Vagina (tissue), 2 donors: Measurements from ENCODE around the gene TRMT5. TPM values are rescaled to one million over a fixed set of nuclear protein-coding genes. Genes with fewer than 3 reads are reported as not detected.

ENCODE experiments used
- DNase-seq, 2 donors: peaks; one replicate each; pipeline ENCODE4 v3.0.0-alpha.2; 2017; ENCODE audit errors: extremely low spot score in 2 of 2
- H3K27ac ChIP-seq: fragments of 200-600 bp; sonication (generic); one replicate; pipeline ENCODE4 v1.5.1; 2019
- H3K27me3 ChIP-seq: fragments of 200-600 bp; sonication (generic); one replicate; pipeline ENCODE4 v1.5.1; 2019
- H3K36me3 ChIP-seq, 2 donors: fragments of 200-600 bp; sonication (generic); one replicate each; pipeline ENCODE4 v1.5.1; 2017 to 2019
- H3K4me1 ChIP-seq: fragments of 200-600 bp; sonication (generic); one replicate; pipeline ENCODE4 v1.5.1; 2019
- H3K4me3 ChIP-seq, 2 donors: fragments of 200-600 bp; sonication (generic); 1 replicate in 1 of 2; 2 replicates in 1 of 2; pipeline ENCODE4 v1.5.1; 2016 to 2019
- H3K9me3 ChIP-seq: fragments of 200-600 bp; sonication (generic); one replicate; pipeline ENCODE4 v1.5.1; 2019
- CTCF ChIP-seq, 3 experiments: fragments of 450-650 bp in 2 of 3; fragments of 200-600 bp in 1 of 3; sonication (generic) in 1 of 3; IDR thresholded peaks; one replicate each; pipeline ENCODE4 v1.5.1; 2017 to 2019; ENCODE audit warnings: antibody characterized with exemption in 3 of 3, mild to moderate bottlenecking in 2 of 3, moderate library complexity in 2 of 3
- POLR2A ChIP-seq, 2 donors: fragments of 450-650 bp; IDR thresholded peaks; one replicate each; pipeline ENCODE4 v1.6.1; 2017; ENCODE audit warnings: antibody characterized with exemption in 2 of 2, mild to moderate bottlenecking in 2 of 2, moderate library complexity in 2 of 2
- POLR2AphosphoS5 ChIP-seq, 2 donors: sonication (generic); formaldehyde crosslinking; IDR thresholded peaks; one replicate each; pipeline ENCODE4 v1.9.0; 2017; ENCODE audit warnings: antibody characterized with exemption in 2 of 2, mild to moderate bottlenecking in 2 of 2, low read depth in 1 of 2; ENCODE audit not compliant: insufficient read depth in 1 of 2
- intact Hi-C: fragments of 100-400 bp; cut with DNase I; formaldehyde crosslinking; loops from one replicate; pipeline ENCODE4 v1.15.1; 2023
- total RNA-seq: library from RNA; depleted of rRNA; stranded (reverse); fragments of >200 nt; gene quantifications from one replicate; pipeline ENCODE4 v1.2.3, GENCODE V29; 2016

The TRMT5 gene
- total RNA-seq, 1 donor from 2014 or later: 2.9 TPM

- Histone ChIP-seq H3K4me3 (no peak overlapping the region), H3K4me1 (peaks cover 35% of the 10 kb centered on the region), H3K27ac (no peak overlapping the region), H3K27me3 (no peaks in the 10 kb centered on the region), H3K36me3 (no peaks in the 10 kb centered on the region), H3K9me3 (no peaks in the 10 kb centered on the region)
- intact Hi-C loops: no loop called here
- TF ChIP-seq CTCF (IDR thresholded peaks at IDR 0.05) (no peak), POLR2AphosphoS5 (IDR thresholded peaks at IDR 0.05; ENCODE audit: insufficient read depth in 1 of 2, low read depth in 1 of 2) (no peak), POLR2A (IDR thresholded peaks at IDR 0.05) (no peak)
- no peak for DNase-seq
Observed at GRCh38 chr14:60984196-60984595, 3.3 kb upstream of the TRMT5 start.

GRCh38 chr14:60981633-60982455, 965 bp upstream of the TRMT5 start:
- H3K27ac ChIP-seq: peak overlapping the region; percentile 77
- H3K4me1 ChIP-seq: peaks cover 35% of the 10 kb centered on the region
- no peak for DNase-seq
- no peaks in the 10 kb centered on the region for H3K27me3 ChIP-seq
- intact Hi-C loops: no loop called here
- H3K9me3 ChIP-seq: no peaks in the 10 kb centered on the region
- H3K4me3 ChIP-seq: peak overlapping the region; percentile 64 to 77
- TF ChIP-seq POLR2A (IDR thresholded peaks at IDR 0.05): no peak
- H3K36me3 ChIP-seq: no peaks in the 10 kb centered on the region

GRCh38 chr14:60977847-60978246, 3.0 kb downstream of the TRMT5 start:
- intact Hi-C loops: no loop called here
- no peak overlapping the region for H3K4me3 ChIP-seq
- no peak for DNase-seq
- H3K27me3 ChIP-seq: no peaks in the 10 kb centered on the region
- H3K9me3 ChIP-seq: no peaks in the 10 kb centered on the region
- peaks cover 0 to 15% of the 10 kb centered on the region in 2 donors for H3K36me3 ChIP-seq
- H3K27ac ChIP-seq: no peak overlapping the region
- H3K4me1 ChIP-seq: peaks cover 27% of the 10 kb centered on the region
- TF ChIP-seq POLR2AphosphoS5 (IDR thresholded peaks at IDR 0.05; ENCODE audit: insufficient read depth in 1 of 2, low read depth in 1 of 2) (no peak), POLR2A (IDR thresholded peaks at IDR 0.05) (no peak), CTCF (IDR thresholded peaks at IDR 0.05) (no peak)

- H3K4me1 ChIP-seq: peaks cover 13% of the 10 kb centered on the region
- no peak overlapping the region for H3K27ac ChIP-seq
- no peaks in the 10 kb centered on the region for H3K9me3 ChIP-seq
- H3K4me3 ChIP-seq: no peak overlapping the region
- intact Hi-C loops: no loop called here
- peaks cover 0 to 15% of the 10 kb centered on the region in 2 donors for H3K36me3 ChIP-seq
- no peaks in the 10 kb centered on the region for H3K27me3 ChIP-seq
- DNase-seq: no peak
- TF ChIP-seq POLR2A (IDR thresholded peaks at IDR 0.05): no peak
- TF ChIP-seq POLR2AphosphoS5 (IDR thresholded peaks at IDR 0.05; ENCODE audit: insufficient read depth in 1 of 2, low read depth in 1 of 2): no peak
- no peak for TF ChIP-seq CTCF (IDR thresholded peaks at IDR 0.05)
Observed at GRCh38 chr14:60975551-60975950, 5.3 kb downstream of the TRMT5 start.

- Histone ChIP-seq H3K9me3 (no peaks in the 10 kb centered on the region), H3K27me3 (no peaks in the 10 kb centered on the region), H3K4me1 (peaks cover under 1% of the 10 kb centered on the region), H3K36me3 (peaks cover 0 to 15% of the 10 kb centered on the region in 2 donors), H3K27ac (no peak overlapping the region), H3K4me3 (no peak overlapping the region)
- TF ChIP-seq POLR2A (IDR thresholded peaks at IDR 0.05) (no peak), CTCF (IDR thresholded peaks at IDR 0.05) (no peak), POLR2AphosphoS5 (IDR thresholded peaks at IDR 0.05; ENCODE audit: insufficient read depth in 1 of 2, low read depth in 1 of 2) (no peak)
- intact Hi-C loops: no loop called here
- no peak for DNase-seq
Observed at GRCh38 chr14:60974090-60974651, 6.7 kb downstream of the TRMT5 start.
